ENCODE data around the gene B4GALNT2.

DNA sequence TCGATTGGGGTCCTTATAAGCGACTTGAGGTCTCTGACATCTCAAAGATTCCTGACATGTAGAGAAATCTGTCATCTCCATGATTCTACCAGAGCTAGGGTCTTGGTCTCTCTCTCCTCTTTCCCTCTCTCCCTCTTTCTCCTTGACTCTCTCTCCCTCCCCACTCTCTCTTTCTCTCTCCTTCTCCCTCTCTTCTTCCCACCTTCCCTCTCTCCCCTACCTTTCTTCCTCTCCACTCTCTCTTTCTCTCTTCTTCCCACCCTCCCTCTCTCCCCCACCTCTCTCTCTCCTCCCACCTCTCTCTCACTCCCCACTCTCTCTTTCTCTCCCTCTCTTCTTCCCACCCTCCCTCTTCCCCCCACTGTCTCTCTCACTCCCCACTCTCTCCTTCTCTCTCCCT lies 32.6 kb downstream of the B4GALNT2 start:
- TF ChIP-seq POLR2A (IDR thresholded peaks at IDR 0.05; ENCODE audit: low read length), result no peak
- no peak for TF ChIP-seq GATA1 (IDR thresholded peaks at IDR 0.05; ENCODE audit: low read depth, low read length)
